ENCODE results near the gene SERPINE2.

SERPINE2 gene

GRCh38 chr2:224039080-224039769 is at the start of gene SERPINE2:
TSS of gene SERPINE2 (minus strand) at chr2:224039286. CDS start at chr2:224001900, 37,386 bp downstream.
- peak; percentile 82 for DNase-seq

GRCh38 chr2:224086226-224086914 is 47.3 kb upstream of the SERPINE2 start:
- DNase-seq = no peak

- no peak for DNase-seq
Measured at GRCh38 chr2:224085811-224086210, 46.7 kb upstream of the SERPINE2 start.

GRCh38 chr2:224085246-224085645 is 46.2 kb upstream of the SERPINE2 start:
- no peak for DNase-seq

GRCh38 chr2:224084266-224084892 is 45.3 kb upstream of the SERPINE2 start:
- DNase-seq = no peak

- no peak for DNase-seq
Measured at GRCh38 chr2:224083638-224084037, 44.6 kb upstream of the SERPINE2 start.

- DNase-seq = no peak
Measured at GRCh38 chr2:224078656-224079055, 39.6 kb upstream of the SERPINE2 start.

- no peak for DNase-seq
Measured at GRCh38 chr2:224077773-224078507, 38.9 kb upstream of the SERPINE2 start.

GRCh38 chr2:224075588-224075987 is 36.5 kb upstream of the SERPINE2 start:
- no peak for DNase-seq

- DNase-seq = no peak
Measured at GRCh38 chr2:224073676-224074075, 34.6 kb upstream of the SERPINE2 start.

GRCh38 chr2:224072541-224073188 is 33.6 kb upstream of the SERPINE2 start:
- peak; percentile 68 for DNase-seq

GRCh38 chr2:224069172-224069571 is 30.1 kb upstream of the SERPINE2 start:
- peak; percentile 39 for DNase-seq

GRCh38 chr2:224063298-224063648 is 24.2 kb upstream of the SERPINE2 start:
- DNase-seq = no peak

- DNase-seq = no peak
Measured at GRCh38 chr2:224062481-224063297, 23.6 kb upstream of the SERPINE2 start.

GRCh38 chr2:224060783-224061482 is 21.8 kb upstream of the SERPINE2 start:
- no peak for DNase-seq

GRCh38 chr2:224059178-224059577 is 20.1 kb upstream of the SERPINE2 start:
- no peak for DNase-seq

GRCh38 chr2:224058048-224058775 is 19.1 kb upstream of the SERPINE2 start:
- DNase-seq = no peak

GRCh38 chr2:224056889-224057288 is 17.8 kb upstream of the SERPINE2 start:
- no peak for DNase-seq

GRCh38 chr2:224055101-224055500 is 16.0 kb upstream of the SERPINE2 start:
- DNase-seq = no peak

GRCh38 chr2:224046752-224047151 is 7.7 kb upstream of the SERPINE2 start:
- DNase-seq = no peak
